LNCAP (cell line): ENCODE data around the gene UBAC2.

Source experiments
- TF ChIP-seq, protein P1 (sequence below): fragments of 450-650 bp; IDR thresholded peaks from 2 replicates; pipeline ENCODE4 v1.5.1; 2017; ENCODE audit warnings: mild to moderate bottlenecking

The UBAC2 gene

DNA sequence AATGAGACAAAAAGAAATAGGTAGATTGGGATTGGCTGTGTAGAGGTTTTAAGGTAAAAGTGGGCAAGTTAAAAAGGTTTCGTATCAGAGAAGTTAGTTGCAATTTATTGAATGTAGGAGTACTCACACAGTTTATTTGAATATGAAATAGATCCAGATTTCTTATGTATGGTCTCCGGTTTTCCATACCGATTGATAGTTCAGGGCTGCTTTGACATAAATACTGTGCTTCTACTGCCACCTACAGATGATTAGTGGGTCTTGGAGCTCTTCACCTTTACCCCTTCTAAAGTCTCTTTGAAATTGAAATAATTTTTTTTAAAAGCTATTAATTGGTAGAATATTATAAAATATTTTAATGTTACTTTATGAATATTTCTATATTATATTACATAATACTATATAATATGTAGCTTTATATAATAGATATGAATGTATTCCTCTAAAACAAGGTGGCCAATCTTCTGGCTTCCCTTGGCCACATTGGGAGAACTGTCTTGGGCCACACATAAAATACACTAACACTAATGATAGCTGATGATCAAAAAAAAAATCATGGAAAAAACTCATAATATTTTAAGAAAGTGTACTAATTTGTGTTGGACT lies 65.3 kb downstream of the UBAC2 start:
- TF ChIP-seq, protein P1, sequence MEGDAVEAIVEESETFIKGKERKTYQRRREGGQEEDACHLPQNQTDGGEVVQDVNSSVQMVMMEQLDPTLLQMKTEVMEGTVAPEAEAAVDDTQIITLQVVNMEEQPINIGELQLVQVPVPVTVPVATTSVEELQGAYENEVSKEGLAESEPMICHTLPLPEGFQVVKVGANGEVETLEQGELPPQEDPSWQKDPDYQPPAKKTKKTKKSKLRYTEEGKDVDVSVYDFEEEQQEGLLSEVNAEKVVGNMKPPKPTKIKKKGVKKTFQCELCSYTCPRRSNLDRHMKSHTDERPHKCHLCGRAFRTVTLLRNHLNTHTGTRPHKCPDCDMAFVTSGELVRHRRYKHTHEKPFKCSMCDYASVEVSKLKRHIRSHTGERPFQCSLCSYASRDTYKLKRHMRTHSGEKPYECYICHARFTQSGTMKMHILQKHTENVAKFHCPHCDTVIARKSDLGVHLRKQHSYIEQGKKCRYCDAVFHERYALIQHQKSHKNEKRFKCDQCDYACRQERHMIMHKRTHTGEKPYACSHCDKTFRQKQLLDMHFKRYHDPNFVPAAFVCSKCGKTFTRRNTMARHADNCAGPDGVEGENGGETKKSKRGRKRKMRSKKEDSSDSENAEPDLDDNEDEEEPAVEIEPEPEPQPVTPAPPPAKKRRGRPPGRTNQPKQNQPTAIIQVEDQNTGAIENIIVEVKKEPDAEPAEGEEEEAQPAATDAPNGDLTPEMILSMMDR, result peak; percentile 51

DNA sequence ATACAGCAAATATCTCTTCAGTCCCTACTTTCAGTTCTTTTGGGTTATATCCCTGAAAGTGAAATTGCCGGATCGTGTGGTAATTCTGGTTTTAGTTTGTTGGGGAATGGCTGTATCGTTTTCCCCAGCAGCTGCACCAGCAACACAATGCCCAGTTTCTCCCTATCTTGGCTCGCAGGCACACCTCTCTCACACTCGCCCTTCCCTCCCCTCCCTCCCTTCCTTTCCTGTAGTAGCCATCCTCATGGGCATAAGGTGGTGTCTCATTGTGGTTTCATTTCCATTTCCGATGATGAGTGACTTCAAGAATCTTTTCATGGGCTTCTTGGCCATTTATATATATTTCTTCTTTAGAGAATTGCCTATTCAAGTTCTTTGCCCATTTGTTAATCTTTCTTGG lies 66.2 kb downstream of the UBAC2 start:
- TF ChIP-seq, protein P1, result no peak

DNA sequence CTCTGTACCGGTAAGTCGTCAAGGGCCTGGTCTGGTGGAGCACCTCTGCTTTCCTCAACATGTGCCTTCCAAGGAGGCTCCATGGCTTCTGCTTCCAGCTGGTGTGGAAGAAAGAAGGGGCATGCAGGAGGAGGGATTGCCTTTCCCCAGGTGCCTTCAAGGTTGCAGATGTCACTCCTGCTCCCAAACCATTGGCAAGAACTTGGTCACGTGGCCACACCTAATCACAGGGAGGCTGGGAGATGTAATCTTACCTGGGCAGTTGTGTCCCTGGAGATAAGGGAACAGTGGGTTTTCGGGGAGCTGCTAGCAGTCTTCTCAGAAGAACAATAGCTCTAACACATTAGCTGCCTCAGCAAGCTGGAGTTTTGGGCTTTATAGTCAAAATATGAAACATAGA lies 67.3 kb downstream of the UBAC2 start:
- TF ChIP-seq, protein P1, result no peak

DNA sequence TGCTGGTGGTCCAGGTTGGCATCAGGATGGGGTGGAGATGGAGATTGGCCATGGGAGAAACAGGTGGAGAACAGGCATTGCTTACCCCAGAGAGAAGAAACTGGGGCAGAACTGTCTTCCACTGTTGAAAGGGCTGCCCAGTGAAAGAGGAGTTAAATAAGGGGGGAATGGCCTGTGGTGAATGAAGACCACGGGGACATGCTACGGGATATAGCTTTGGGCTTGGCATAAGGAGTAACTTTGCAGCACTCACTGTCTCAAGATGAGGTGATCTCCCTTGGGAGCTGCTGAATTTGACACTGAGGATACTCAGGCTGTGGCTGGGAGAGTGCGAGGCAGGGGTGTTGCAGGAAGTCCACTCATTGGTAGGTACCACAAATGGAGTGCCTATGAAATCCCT lies 68.2 kb downstream of the UBAC2 start:
- TF ChIP-seq, protein P1, result no peak

DNA sequence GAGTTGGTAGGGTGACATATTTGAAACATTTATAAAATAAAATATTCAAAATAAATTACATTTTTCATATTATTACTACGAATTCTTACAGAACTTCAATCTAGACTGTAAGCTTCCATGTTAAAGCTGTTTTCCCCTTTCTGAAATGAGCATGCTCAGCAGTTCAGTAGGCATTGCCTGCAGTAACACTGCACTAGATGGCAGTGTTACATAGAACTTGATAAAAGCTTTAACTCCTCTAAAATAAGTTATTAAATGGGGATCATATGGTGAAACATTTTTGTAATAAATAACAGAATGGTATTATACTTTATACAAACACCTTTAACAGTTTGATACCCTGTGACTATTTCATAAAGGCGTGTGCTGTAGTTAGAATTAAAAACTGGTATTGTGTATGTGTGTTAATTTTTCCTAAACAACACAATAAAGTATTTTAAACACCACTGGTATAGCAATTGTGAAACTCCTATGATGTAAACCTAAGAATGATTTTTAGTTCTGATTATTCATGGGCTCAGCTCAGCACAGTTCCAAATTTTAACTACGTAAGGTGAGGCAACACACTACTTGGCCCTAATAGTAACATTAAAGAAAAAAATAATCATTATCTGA lies 69.1 kb downstream of the UBAC2 start:
- TF ChIP-seq, protein P1, result peak; percentile 67

DNA sequence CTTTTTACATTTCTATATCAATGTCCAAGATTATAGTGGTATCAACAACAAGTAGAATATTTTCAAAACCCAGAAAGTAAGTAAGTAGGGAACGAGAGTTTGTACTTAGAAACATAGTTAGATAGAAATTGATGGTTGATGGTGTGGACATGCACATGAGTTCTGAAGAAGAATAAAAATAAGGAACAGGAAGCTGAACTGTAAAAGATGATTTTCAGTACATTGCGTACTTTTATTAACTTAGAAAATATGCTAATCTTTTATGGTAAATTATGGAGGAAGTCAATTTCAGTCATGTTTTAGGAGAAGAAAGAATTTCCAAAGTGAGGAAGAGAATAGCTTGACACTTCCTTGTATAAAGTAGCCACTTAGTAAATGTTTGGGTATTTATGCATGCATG lies 69.9 kb downstream of the UBAC2 start:
- TF ChIP-seq, protein P1, result no peak

DNA sequence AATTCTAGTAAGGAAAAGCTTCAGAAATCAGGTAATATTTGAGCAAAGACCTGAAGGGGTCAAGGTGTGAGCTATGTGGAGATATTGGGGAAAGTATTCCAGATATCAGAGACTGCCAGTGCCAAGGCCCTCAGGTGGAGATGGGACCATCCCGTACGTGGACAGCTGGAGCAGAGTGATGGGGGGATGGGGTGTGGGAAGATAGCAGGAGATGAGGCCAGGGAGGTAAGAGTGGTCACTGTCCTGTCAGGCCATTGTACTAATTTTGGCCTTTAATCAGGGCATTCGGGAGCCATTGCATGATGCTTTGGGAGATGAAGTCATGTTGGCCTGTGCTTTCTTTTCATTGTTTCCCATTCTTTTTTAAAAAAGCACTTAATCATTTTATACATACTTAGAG lies 70.6 kb downstream of the UBAC2 start:
- TF ChIP-seq, protein P1, result no peak

DNA sequence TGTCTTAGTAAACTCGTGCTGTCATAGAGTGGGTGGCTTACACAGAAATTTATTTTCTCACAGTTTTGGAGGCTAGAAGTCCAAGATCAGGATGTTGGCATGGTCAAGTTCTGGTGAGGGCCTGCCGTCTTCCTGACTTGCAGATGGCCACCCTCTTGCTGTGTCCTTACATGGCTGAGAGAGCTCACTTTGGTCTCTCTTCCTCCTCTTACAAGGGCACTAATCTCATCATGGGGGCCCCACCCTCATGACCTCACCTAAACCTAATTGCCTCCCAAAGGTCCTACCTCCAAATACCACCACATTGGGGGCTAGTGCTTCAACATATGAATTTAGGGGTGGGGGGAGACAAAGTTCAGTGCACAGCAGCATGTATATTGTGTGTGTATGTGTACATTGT lies 71.8 kb downstream of the UBAC2 start:
- TF ChIP-seq, protein P1, result no peak
